ENCODE results near the gene SMIM21. TPM values are rescaled to one million over a fixed set of nuclear protein-coding genes. Genes with fewer than 3 reads are reported as not detected.

Gene SMIM21
- total RNA-seq, 1 donor from 2014 or later = not detected

DNA sequence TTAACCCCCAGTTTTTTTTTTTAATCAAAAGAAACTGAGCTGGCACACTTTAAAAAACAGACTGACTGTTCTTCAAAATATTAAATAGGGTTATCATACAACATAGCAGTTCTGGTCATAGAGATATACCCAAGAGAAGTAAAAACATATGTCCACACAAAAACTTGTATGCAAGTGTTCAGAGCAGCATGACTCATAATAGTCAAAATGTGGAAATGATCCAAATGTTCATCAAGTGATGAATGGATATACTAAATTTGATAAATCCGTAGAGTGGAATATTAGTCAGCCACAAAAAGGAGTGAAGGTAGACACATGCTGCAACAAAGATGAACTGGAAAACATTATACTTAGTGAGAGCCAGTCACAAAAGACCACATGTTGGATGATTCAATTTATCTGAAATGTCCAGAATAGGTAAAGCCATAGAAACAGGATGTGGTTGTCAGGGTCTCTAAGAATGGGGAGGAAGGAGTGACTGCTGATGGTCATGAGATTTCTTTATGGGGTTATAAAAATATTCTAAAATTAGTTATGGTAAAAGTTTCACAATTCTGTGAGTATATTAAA, 5.1 kb downstream of the SMIM21 start:
- Mint-ChIP-seq H3K36me3 (ENCODE audit: low read depth) (no peaks in the 10 kb centered on the region), H3K9me3 (peaks cover 4% of the 10 kb centered on the region), H3K4me1 (no peaks in the 10 kb centered on the region), H3K27me3 (ENCODE audit: low read depth) (peaks cover 4% of the 10 kb centered on the region), H3K27ac (ENCODE audit: unreplicated experiment) (no peak overlapping the region), H3K4me3 (no peak overlapping the region)
- TF ChIP-seq, protein P1, sequence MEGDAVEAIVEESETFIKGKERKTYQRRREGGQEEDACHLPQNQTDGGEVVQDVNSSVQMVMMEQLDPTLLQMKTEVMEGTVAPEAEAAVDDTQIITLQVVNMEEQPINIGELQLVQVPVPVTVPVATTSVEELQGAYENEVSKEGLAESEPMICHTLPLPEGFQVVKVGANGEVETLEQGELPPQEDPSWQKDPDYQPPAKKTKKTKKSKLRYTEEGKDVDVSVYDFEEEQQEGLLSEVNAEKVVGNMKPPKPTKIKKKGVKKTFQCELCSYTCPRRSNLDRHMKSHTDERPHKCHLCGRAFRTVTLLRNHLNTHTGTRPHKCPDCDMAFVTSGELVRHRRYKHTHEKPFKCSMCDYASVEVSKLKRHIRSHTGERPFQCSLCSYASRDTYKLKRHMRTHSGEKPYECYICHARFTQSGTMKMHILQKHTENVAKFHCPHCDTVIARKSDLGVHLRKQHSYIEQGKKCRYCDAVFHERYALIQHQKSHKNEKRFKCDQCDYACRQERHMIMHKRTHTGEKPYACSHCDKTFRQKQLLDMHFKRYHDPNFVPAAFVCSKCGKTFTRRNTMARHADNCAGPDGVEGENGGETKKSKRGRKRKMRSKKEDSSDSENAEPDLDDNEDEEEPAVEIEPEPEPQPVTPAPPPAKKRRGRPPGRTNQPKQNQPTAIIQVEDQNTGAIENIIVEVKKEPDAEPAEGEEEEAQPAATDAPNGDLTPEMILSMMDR (conservative IDR thresholded peaks at IDR 0.05) = no peak
- no peak for DNase-seq (ENCODE audit: low read depth, low spot score)

DNA sequence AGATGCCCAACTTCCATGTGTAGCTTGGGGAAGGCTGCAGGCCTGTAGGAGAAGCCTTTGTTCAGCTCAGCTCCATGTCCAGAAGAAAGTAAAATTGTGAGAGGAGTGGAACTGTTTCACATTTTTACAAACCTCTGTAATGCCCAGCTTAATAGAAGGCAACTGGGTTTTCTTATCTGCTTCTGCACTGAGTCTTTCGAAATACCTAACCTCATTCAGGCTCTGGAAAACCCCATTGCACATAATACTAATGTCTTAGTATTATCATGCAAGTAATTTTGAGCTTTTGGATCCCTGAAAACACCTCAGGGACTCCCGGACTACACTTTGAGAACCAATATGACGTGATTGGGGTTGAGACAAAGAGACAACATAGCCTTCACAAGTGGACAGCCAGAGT, 5.8 kb downstream of the SMIM21 start:
- Mint-ChIP-seq H3K4me1 (no peaks in the 10 kb centered on the region), H3K9me3 (peaks cover 4% of the 10 kb centered on the region), H3K36me3 (ENCODE audit: low read depth) (no peaks in the 10 kb centered on the region), H3K27me3 (ENCODE audit: low read depth) (no peaks in the 10 kb centered on the region), H3K4me3 (no peak overlapping the region), H3K27ac (ENCODE audit: unreplicated experiment) (no peak overlapping the region)
- no peak for DNase-seq (ENCODE audit: low read depth, low spot score)
- TF ChIP-seq, protein P1 (conservative IDR thresholded peaks at IDR 0.05) = no peak

DNA sequence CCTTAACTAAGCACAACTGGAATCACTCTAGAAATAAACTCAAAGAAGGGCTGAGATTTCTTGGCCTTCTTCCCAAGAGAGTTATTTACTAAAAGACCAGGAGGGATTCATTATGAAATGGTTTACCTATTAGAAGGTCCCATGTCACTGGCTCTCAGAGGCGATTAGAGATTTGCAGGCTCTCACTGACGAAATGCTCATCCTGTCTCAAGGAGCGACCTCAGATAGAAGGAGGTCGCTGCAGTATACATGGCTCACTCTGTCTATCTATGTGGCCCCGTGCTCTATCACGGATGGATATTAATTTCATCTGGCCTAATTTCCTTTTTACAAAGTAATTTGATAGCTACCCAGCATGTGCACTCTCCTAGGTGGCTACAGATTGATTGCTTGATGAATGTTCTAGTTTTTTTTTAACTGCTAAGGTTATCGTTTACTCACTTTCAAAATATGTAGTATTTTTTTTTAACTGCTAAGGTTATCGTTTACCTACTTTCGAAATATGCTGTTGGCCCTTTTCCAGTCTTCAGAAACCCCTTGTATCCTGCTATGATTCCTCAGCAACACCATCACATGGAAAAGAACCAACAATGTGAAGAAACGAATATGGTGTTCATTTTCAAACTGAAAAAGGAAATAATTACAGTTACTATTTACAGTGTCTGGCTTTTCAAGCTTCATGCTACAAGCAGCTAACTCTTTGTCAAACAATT, 9.1 kb downstream of the SMIM21 start:
- Mint-ChIP-seq H3K27me3 (ENCODE audit: low read depth) (no peaks in the 10 kb centered on the region), H3K36me3 (ENCODE audit: low read depth) (no peaks in the 10 kb centered on the region), H3K4me3 (no peak overlapping the region), H3K27ac (ENCODE audit: unreplicated experiment) (no peak overlapping the region), H3K4me1 (no peaks in the 10 kb centered on the region), H3K9me3 (peaks cover 4% of the 10 kb centered on the region)
- TF ChIP-seq, protein P1 (conservative IDR thresholded peaks at IDR 0.05) = no peak
- no peak for DNase-seq (ENCODE audit: low read depth, low spot score)

DNA sequence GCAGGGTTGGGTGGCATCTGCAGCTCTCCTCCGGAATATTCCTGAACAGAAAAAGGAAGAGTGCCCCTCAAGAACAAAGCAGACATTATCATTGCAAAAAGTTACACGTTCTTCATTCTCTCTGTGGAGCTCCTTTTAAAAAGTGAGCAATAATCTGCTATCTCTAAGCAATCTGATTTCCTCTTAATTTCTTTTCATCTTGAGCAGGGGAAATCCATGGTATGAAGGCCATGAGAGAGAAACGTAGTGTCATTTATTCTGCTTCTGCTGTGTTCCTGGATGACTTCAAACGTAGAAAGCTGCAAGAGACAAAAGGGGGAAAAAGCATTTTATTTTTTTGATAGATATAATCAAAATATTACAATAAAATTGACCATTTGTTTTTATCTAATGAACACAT, 16.9 kb downstream of the SMIM21 start:
- Mint-ChIP-seq H3K27me3 (ENCODE audit: low read depth) (no peaks in the 10 kb centered on the region), H3K36me3 (ENCODE audit: low read depth) (no peaks in the 10 kb centered on the region), H3K27ac (ENCODE audit: unreplicated experiment) (no peak overlapping the region), H3K4me3 (no peak overlapping the region), H3K4me1 (peaks cover 8% of the 10 kb centered on the region), H3K9me3 (no peaks in the 10 kb centered on the region)
- TF ChIP-seq, protein P1 (conservative IDR thresholded peaks at IDR 0.05) = no peak
- no peak for DNase-seq (ENCODE audit: low read depth, low spot score)

DNA sequence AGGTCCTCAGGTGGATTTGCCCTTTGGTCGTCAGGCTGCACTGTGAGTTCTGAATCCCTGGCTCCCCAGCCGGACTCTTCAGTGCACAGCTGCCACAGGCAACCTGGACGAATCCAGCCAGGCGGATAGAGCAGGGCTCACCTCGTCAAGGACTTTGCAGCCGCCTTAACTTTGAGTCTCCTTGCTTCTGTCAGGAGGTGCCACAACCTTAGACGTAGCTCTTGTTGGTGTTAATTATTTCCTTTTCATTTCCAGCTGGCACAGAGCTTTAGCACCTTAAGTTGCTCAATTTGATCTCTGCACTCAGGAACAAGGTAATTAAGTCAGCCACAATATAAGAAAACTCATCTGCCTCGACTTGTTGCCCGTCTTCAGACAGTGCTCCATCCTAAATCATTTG, 17.7 kb downstream of the SMIM21 start:
- no peak for DNase-seq (ENCODE audit: low read depth, low spot score)
- Mint-ChIP-seq H3K4me1 (peaks cover 8% of the 10 kb centered on the region), H3K9me3 (no peaks in the 10 kb centered on the region), H3K27me3 (ENCODE audit: low read depth) (peaks cover 2% of the 10 kb centered on the region), H3K4me3 (no peak overlapping the region), H3K27ac (ENCODE audit: unreplicated experiment) (no peak overlapping the region), H3K36me3 (ENCODE audit: low read depth) (no peaks in the 10 kb centered on the region)
- TF ChIP-seq, protein P1 (conservative IDR thresholded peaks at IDR 0.05) = no peak

Measured in neural crest cell (in vitro differentiated cells).